HEK293T (cell line): ENCODE results near the gene MARS1.

ENCODE experiments used
- ARNT ChIP-seq: fragments of 450-650 bp; IDR thresholded peaks from 2 replicates; pipeline ENCODE4 v1.6.1; 2017; ENCODE audit warnings: mild to moderate bottlenecking
- CTBP1 ChIP-seq: fragments of 450-650 bp; IDR thresholded peaks from 2 replicates; pipeline ENCODE4 v1.6.1; 2016; ENCODE audit warnings: borderline replicate concordance
- ELF4 ChIP-seq: fragments of 450-650 bp; IDR thresholded peaks from 2 replicates; pipeline ENCODE4 v1.6.1; 2017; ENCODE audit warnings: antibody characterized with exemption
- FOXA1 ChIP-seq: fragments of 450-650 bp; IDR thresholded peaks from 2 replicates; pipeline ENCODE4 v1.6.1; 2016; ENCODE audit warnings: mild to moderate bottlenecking
- FOXK2 ChIP-seq: fragments of 450-650 bp; IDR thresholded peaks from 2 replicates; pipeline ENCODE4 v1.6.1; 2016; ENCODE audit warnings: mild to moderate bottlenecking
- FOXM1 ChIP-seq: fragments of 450-650 bp; IDR thresholded peaks from 2 replicates; pipeline ENCODE4 v1.6.1; 2017; ENCODE audit warnings: mild to moderate bottlenecking, borderline replicate concordance
- L3MBTL2 ChIP-seq: fragments of 450-650 bp; conservative IDR thresholded peaks from 2 replicates; pipeline ENCODE4 v1.6.1; 2016; ENCODE audit warnings: mild to moderate bottlenecking
- NFRKB ChIP-seq: fragments of 450-650 bp; IDR thresholded peaks from 2 replicates; pipeline ENCODE4 v1.6.1; 2016; ENCODE audit warnings: mild to moderate bottlenecking, moderate library complexity
- PKNOX1 ChIP-seq: fragments of 450-650 bp; IDR thresholded peaks from 2 replicates; pipeline ENCODE4 v1.6.1; 2016
- SUZ12 ChIP-seq: fragments of 450-650 bp; IDR thresholded peaks from 2 replicates; pipeline ENCODE4 v1.6.1; 2016; ENCODE audit warnings: mild to moderate bottlenecking
- TARDBP ChIP-seq: fragments of 450-650 bp; IDR thresholded peaks from 2 replicates; pipeline ENCODE4 v1.6.1; 2016

- no peak for TF ChIP-seq ELF4
- TF ChIP-seq FOXK2: no peak
- no peak for TF ChIP-seq TARDBP
- TF ChIP-seq PKNOX1: no peak
- TF ChIP-seq FOXM1: no peak
- no peak for TF ChIP-seq FOXA1
- TF ChIP-seq NFRKB: no peak
- no peak for TF ChIP-seq CTBP1
- no peak for TF ChIP-seq SUZ12
- no peak for TF ChIP-seq ARNT
- no peak for TF ChIP-seq L3MBTL2
Measured at GRCh38 chr12:57496822-57497221, 9.0 kb downstream of the MARS1 start.
